ENCODE results near the gene ARMH1. TPM values are rescaled to one million over a fixed set of nuclear protein-coding genes. Genes with fewer than 3 reads are reported as not detected.

ARMH1 gene
- total RNA-seq, 4 donors from 2014 or later: 0.26 to 0.75 (median 0.54) TPM

GRCh38 chr1:44717156-44717555, 42.6 kb downstream of the ARMH1 start:
- TF ChIP-seq EP300 (IDR thresholded peaks at IDR 0.05): no peak
- no peak for TF ChIP-seq POLR2AphosphoS5 (IDR thresholded peaks at IDR 0.05)
- TF ChIP-seq POLR2A (IDR thresholded peaks at IDR 0.05; ENCODE audit: low read depth): no peak
- TF ChIP-seq, protein P1, sequence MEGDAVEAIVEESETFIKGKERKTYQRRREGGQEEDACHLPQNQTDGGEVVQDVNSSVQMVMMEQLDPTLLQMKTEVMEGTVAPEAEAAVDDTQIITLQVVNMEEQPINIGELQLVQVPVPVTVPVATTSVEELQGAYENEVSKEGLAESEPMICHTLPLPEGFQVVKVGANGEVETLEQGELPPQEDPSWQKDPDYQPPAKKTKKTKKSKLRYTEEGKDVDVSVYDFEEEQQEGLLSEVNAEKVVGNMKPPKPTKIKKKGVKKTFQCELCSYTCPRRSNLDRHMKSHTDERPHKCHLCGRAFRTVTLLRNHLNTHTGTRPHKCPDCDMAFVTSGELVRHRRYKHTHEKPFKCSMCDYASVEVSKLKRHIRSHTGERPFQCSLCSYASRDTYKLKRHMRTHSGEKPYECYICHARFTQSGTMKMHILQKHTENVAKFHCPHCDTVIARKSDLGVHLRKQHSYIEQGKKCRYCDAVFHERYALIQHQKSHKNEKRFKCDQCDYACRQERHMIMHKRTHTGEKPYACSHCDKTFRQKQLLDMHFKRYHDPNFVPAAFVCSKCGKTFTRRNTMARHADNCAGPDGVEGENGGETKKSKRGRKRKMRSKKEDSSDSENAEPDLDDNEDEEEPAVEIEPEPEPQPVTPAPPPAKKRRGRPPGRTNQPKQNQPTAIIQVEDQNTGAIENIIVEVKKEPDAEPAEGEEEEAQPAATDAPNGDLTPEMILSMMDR (IDR thresholded peaks at IDR 0.05): no peak
- no peaks in the 10 kb centered on the region for H3K27me3 ChIP-seq
- H3K4me3 ChIP-seq: no peak overlapping the region
- H3K4me1 ChIP-seq: peaks cover 0 to 22% (median 17%) of the 10 kb centered on the region in 4 donors
- no peaks in the 10 kb centered on the region for H3K9me3 ChIP-seq
- intact Hi-C loops (cut with DNase I): loop anchor here (10.0 kb wide), 1 partner anchor 588 kb away; no protein-coding TSS in a partner anchor
- H3K36me3 ChIP-seq: no peaks in the 10 kb centered on the region
- no peak overlapping the region for H3K27ac ChIP-seq (replicated peaks in 1 of 4)
- DNase-seq (ENCODE audit: extremely low spot score): no peak
- WGBS: 83% methylated on average over 4 of the region's 4 CpGs

DNA sequence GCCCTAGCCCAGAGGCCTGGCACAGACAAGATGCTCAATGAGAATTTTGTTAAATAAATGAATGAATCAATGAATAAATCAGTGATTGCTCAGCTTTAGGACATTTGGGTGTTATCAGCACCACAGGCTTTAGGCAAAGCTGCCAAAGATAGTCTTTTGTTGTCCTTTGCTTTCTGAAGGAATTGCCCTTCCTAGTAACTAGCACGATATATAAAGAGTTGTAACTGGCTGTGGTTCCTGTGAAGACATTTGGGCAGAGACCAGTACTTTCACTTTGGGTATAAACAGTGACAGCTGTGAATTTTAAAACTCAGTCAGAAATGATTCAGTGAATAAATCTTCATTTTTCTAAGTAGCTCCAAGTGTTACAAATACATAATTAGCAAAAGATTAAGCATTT, 43.1 kb downstream of the ARMH1 start:
- Histone ChIP-seq H3K9me3 (no peaks in the 10 kb centered on the region), H3K4me1 (peaks cover 0 to 22% (median 17%) of the 10 kb centered on the region in 4 donors), H3K27ac (replicated peaks in 1 of 4) (peak overlapping the region in 1 of 4 donors; percentile 10), H3K36me3 (no peaks in the 10 kb centered on the region), H3K4me3 (no peak overlapping the region), H3K27me3 (no peaks in the 10 kb centered on the region)
- 40% methylated on average over 1 of the region's 1 CpG for WGBS
- DNase-seq (ENCODE audit: extremely low spot score): no peak
- no peak for TF ChIP-seq POLR2AphosphoS5 (IDR thresholded peaks at IDR 0.05)
- no peak for TF ChIP-seq POLR2A (IDR thresholded peaks at IDR 0.05; ENCODE audit: low read depth)
- TF ChIP-seq, protein P1 (IDR thresholded peaks at IDR 0.05): no peak
- TF ChIP-seq EP300 (IDR thresholded peaks at IDR 0.05): no peak
- intact Hi-C loops (cut with DNase I): loop anchor here (10.0 kb wide), 1 partner anchor 587 kb away; no protein-coding TSS in a partner anchor

DNA sequence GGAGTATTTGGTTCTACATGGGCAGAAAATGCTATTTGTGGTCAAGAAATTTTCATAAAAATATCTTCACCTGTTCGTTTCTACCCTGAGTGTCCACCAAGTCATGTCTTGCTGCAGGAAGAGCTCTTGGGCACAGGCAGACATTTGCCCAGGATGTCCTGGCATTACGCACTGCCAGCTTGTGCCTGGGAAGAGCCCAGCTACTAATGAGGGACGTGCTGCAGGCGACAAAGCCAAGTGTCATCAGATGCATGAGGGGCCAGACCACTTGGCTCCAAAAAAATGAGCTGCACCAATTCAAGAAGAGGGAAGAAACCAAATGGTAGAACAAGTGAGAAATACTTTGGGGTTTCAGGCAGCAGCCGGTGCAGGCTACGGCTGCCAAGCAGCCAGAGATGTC, 43.6 kb downstream of the ARMH1 start:
- Histone ChIP-seq H3K27ac (replicated peaks in 1 of 4) (no peak overlapping the region), H3K36me3 (no peaks in the 10 kb centered on the region), H3K4me3 (no peak overlapping the region), H3K4me1 (peaks cover 0 to 22% (median 17%) of the 10 kb centered on the region in 4 donors), H3K27me3 (no peaks in the 10 kb centered on the region), H3K9me3 (no peaks in the 10 kb centered on the region)
- DNase-seq (ENCODE audit: extremely low spot score): no peak
- WGBS: 88% methylated on average over 6 of the region's 6 CpGs
- TF ChIP-seq POLR2A (IDR thresholded peaks at IDR 0.05; ENCODE audit: low read depth) (no peak), EP300 (IDR thresholded peaks at IDR 0.05) (no peak)
- intact Hi-C loops (cut with DNase I): loop anchor here (10.0 kb wide), 1 partner anchor 587 kb away; no protein-coding TSS in a partner anchor

GRCh38 chr1:44719318-44719717, 44.8 kb downstream of the ARMH1 start:
- H3K4me3 ChIP-seq: no peak overlapping the region
- H3K4me1 ChIP-seq: peaks cover 0 to 22% (median 17%) of the 10 kb centered on the region in 4 donors
- no peaks in the 10 kb centered on the region for H3K36me3 ChIP-seq
- intact Hi-C loops (cut with DNase I): loop anchor here (10.0 kb wide), 1 partner anchor 585 kb away; no protein-coding TSS in a partner anchor
- TF ChIP-seq, protein P1 (IDR thresholded peaks at IDR 0.05): no peak
- TF ChIP-seq POLR2AphosphoS5 (IDR thresholded peaks at IDR 0.05) (no peak), EP300 (IDR thresholded peaks at IDR 0.05) (no peak), POLR2A (IDR thresholded peaks at IDR 0.05; ENCODE audit: low read depth) (no peak)
- no peak for DNase-seq (ENCODE audit: extremely low spot score)
- H3K27me3 ChIP-seq: peaks cover 0 to 4% (median 0%) of the 10 kb centered on the region in 4 donors
- no peak overlapping the region for H3K27ac ChIP-seq (replicated peaks in 1 of 4)
- H3K9me3 ChIP-seq: no peaks in the 10 kb centered on the region
- 78% methylated on average over 5 of the region's 5 CpGs for WGBS

- no peaks in the 10 kb centered on the region for H3K9me3 ChIP-seq
- H3K4me3 ChIP-seq: no peak overlapping the region
- no peaks in the 10 kb centered on the region for H3K36me3 ChIP-seq
- TF ChIP-seq POLR2A (IDR thresholded peaks at IDR 0.05; ENCODE audit: low read depth): no peak
- no peak for TF ChIP-seq POLR2AphosphoS5 (IDR thresholded peaks at IDR 0.05)
- TF ChIP-seq, protein P1 (IDR thresholded peaks at IDR 0.05): no peak
- TF ChIP-seq EP300 (IDR thresholded peaks at IDR 0.05): no peak
- WGBS: 83% methylated on average over 4 of the region's 4 CpGs
- DNase-seq (ENCODE audit: extremely low spot score): no peak
- H3K4me1 ChIP-seq: peaks cover 0 to 15% (median 10%) of the 10 kb centered on the region in 4 donors
- intact Hi-C loops (cut with DNase I): no loop called here
- no peak overlapping the region for H3K27ac ChIP-seq (replicated peaks in 1 of 4)
- H3K27me3 ChIP-seq: peaks cover 0 to 12% (median 0%) of the 10 kb centered on the region in 4 donors
These were observed 45.8 kb downstream of the ARMH1 start for GRCh38 chr1:44720281-44720680.
